K562 (cell line): ENCODE measurements around the gene USP16. TPM values are rescaled to one million over a fixed set of nuclear protein-coding genes. Genes with fewer than 3 reads are reported as not detected.

ENCODE experiments used
- CHAMP1 ChIP-seq: fragments of 450-650 bp; IDR thresholded peaks from 2 replicates; pipeline ENCODE4 v1.6.1; 2016; ENCODE audit warnings: mild to moderate bottlenecking
- RBM25 ChIP-seq: fragments of 200-400 bp; formaldehyde crosslinking; IDR thresholded peaks from 2 replicates; pipeline ENCODE4 v1.6.1; 2018; ENCODE audit warnings: low read length, low read depth, moderate library complexity; ENCODE audit not compliant: severe bottlenecking
- SRF ChIP-seq, 2 experiments: fragments of 250-450, 450-650 bp in 1 of 2; sonication (Bioruptor Pico) in 1 of 2; sonication (generic) in 1 of 2; formaldehyde crosslinking; IDR thresholded peaks; 2 replicates each; pipeline versions ENCODE4 v1.5.0 to v1.5.1; 2020 to 2022; ENCODE audit warnings: mild to moderate bottlenecking in 1 of 2, missing genetic modification reagents in 1 of 2
- TEAD4 ChIP-seq, 2 experiments: sonication (generic) in 1 of 2; formaldehyde crosslinking in 1 of 2; IDR thresholded peaks; 2 replicates each; pipeline versions ENCODE4 v1.6.1 to v1.8.0; 2012 to 2022; ENCODE audit warnings: borderline replicate concordance in 1 of 2, inconsistent platforms in 1 of 2, low read length in 1 of 2, mild to moderate bottlenecking in 1 of 2, missing genetic modification reagents in 1 of 2
- VEZF1 ChIP-seq: fragments of 200-800 bp; sonication (Bioruptor generic); IDR thresholded peaks from 2 replicates; pipeline ENCODE4 v1.6.1; 2017; ENCODE audit warnings: missing genetic modification characterization, missing compliant biosample characterization
- ZFP36 ChIP-seq: fragments of 150-350 bp; IDR thresholded peaks from 2 replicates; pipeline ENCODE4 v1.6.1; 2018; ENCODE audit warnings: low read length, low read depth; ENCODE audit not compliant: partially characterized antibody
- polyA plus RNA-seq, 8 experiments: library from polyadenylated mRNA; depleted of rRNA in 4 of 8; stranded (reverse) in 5 of 8; unstranded in 3 of 8; fragments of >200 nt; fragmentation: Nextera tagmentation in 2 of 8; fragmentation: Illumina TruSeq in 1 of 8; extraction: Ambion mirVana in 2 of 8; extraction: Trizol in 1 of 8; gene quantifications; 2 replicates each; pipeline versions ENCODE4 v1.2.1 to v1.2.3, GENCODE V29; 2011 to 2014; ENCODE audit warnings: inconsistent platforms in 1 of 8, missing spikeins in 1 of 8
- total RNA-seq, 7 experiments: library from RNA; depleted of rRNA in 6 of 7; stranded (reverse); fragments of >200 nt in 6 of 7; fragmentation: Illumina TruSeq in 2 of 7; extraction: Trizol in 2 of 7; gene quantifications; 2 replicates each; pipeline versions ENCODE4 v1.2.1 to v1.2.3, GENCODE V29; 2011 to 2021; ENCODE audit warnings: low replicate concordance in 1 of 7
- TF ChIP-seq, protein P1 (sequence below), 2 experiments: fragments of 450-650 bp; IDR thresholded peaks; 2 replicates each; pipeline ENCODE4 v1.6.1; 2016; ENCODE audit warnings: mild to moderate bottlenecking in 2 of 2, borderline replicate concordance in 1 of 2, low read depth in 1 of 2, moderate library complexity in 1 of 2

Gene USP16
- total and polyA plus RNA-seq, 9 of the 15 experiments (the other 6 are each of a cell fraction or from before 2014, with no cell fraction given) = 38.4 to 90.9 (median 62.8) TPM

DNA sequence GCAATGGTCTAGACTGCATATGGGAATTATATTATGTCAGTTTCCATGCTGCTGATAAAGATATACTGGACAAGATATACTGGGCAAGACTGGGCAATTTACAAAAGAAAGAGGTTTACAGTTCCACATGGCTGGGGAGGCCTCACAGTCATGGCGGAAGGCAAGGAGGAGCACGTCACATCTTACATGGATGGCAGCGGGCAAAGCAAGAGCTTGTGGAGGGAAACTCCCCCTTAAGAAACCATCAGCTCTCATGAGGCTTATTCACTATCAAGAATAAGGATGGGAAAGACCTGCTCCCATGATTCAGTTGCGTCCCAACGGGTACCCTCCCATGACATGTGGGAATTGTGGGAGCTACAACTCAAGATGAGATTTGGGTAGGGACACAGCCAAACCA, 27.8 kb downstream of the USP16 start (continued):
- TF ChIP-seq, protein P1, sequence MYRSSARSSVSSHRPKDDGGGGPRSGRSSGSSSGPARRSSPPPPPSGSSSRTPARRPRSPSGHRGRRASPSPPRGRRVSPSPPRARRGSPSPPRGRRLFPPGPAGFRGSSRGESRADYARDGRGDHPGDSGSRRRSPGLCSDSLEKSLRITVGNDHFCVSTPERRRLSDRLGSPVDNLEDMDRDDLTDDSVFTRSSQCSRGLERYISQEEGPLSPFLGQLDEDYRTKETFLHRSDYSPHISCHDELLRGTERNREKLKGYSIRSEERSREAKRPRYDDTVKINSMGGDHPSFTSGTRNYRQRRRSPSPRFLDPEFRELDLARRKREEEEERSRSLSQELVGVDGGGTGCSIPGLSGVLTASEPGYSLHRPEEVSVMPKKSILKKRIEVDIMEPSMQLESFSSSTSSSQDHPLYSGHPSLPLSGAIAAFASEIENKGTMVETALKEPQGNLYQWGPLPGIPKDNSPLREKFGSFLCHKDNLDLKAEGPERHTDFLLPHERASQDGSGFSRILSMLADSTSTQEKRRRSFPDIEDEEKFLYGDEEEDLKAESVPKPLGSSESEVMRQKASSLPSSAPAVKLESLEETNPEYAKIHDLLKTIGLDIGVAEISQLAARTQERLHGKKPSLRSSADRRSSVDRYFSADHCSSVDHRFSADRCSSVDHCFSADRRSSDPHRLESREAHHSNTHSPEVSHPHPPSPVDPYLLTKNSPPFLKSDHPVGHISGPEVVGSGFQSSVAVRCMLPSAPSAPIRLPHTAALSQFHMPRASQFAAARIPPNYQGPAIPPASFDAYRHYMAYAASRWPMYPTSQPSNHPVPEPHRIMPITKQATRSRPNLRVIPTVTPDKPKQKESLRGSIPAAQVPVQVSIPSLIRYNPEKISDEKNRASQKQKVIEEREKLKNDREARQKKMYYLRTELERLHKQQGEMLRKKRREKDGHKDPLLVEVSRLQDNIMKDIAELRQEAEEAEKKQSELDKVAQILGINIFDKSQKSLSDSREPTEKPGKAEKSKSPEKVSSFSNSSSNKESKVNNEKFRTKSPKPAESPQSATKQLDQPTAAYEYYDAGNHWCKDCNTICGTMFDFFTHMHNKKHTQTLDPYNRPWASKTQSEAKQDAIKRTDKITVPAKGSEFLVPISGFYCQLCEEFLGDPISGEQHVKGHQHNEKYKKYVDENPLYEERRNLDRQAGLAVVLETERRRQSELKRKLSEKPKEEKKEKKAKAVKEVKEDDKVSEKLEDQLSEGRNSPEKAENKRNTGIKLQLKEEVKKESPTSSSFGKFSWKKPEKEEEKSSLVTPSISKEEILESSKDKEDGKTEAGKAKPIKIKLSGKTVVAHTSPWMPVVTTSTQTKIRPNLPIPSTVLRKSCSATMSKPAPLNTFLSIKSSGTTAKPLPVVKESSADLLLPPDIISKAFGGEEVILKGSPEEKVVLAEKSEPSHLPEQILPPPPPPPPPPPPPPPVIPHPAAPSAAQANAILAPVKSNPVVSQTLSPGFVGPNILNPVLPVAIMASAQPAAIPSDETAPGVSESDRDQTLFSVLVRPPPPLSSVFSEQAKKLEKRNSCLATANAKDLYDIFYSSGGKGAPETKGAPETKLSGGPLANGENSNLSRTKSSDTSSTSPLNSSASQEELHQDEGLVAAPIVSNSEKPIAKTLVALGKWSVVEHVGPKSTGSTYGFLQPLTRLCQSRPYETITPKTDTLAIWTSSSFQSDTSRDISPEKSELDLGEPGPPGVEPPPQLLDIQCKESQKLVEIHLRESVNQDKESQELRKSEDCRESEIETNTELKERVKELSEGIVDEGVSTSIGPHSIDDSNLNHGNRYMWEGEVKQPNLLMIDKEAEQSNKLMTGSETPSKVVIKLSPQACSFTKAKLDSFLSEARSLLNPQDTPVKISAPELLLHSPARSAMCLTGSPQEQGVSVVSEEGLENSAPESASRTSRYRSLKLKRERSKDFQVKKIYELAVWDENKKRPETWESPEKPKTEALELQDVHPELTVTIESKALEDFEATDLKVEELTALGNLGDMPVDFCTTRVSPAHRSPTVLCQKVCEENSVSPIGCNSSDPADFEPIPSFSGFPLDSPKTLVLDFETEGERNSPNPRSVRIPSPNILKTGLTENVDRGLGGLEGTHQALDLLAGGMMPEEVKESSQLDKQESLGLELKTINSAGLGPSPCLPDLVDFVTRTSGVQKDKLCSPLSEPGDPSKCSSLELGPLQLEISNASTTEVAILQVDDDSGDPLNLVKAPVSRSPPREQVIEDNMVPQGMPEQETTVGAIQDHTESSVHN (IDR thresholded peaks at IDR 0.05; ENCODE audit: borderline replicate concordance in 1 of 2, low read depth in 1 of 2) = no peak
- TF ChIP-seq CHAMP1 (0 out of 2 replicates have a peak, but pooled peaks have one; percentile 43), ZFP36 (peak; percentile 38), SRF (CRISPR knock-in tag; IDR thresholded peaks at IDR 0.05) (no peak), TEAD4 (IDR thresholded peaks at IDR 0.05; ENCODE audit: low read length) (no peak), TEAD4 (CRISPR knock-in tag; IDR thresholded peaks at IDR 0.05; ENCODE audit: borderline replicate concordance) (no peak), RBM25 (no peak), VEZF1 (CRISPR knock-in tag) (no peak)
